Glomerular visceral epithelial cell (primary cell): ENCODE measurements around the gene TTC33.
"Not testable (repeated sequence)": the region's sequence is repeated elsewhere in the genome, so short reads cannot be mapped to it uniquely, and the experiment has no call there.

Experiments
- DNase-seq: peaks from one replicate; pipeline ENCODE4 v3.0.0-alpha.2; 2016; ENCODE audit errors: extremely low spot score

TTC33 gene, protein sequence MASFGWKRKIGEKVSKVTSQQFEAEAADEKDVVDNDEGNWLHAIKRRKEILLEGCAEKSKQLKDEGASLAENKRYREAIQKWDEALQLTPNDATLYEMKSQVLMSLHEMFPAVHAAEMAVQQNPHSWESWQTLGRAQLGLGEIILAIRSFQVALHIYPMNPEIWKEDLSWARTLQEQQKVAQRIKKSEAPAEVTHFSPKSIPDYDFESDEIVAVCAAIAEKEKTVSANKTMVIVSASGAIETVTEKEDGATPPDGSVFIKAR

DNA sequence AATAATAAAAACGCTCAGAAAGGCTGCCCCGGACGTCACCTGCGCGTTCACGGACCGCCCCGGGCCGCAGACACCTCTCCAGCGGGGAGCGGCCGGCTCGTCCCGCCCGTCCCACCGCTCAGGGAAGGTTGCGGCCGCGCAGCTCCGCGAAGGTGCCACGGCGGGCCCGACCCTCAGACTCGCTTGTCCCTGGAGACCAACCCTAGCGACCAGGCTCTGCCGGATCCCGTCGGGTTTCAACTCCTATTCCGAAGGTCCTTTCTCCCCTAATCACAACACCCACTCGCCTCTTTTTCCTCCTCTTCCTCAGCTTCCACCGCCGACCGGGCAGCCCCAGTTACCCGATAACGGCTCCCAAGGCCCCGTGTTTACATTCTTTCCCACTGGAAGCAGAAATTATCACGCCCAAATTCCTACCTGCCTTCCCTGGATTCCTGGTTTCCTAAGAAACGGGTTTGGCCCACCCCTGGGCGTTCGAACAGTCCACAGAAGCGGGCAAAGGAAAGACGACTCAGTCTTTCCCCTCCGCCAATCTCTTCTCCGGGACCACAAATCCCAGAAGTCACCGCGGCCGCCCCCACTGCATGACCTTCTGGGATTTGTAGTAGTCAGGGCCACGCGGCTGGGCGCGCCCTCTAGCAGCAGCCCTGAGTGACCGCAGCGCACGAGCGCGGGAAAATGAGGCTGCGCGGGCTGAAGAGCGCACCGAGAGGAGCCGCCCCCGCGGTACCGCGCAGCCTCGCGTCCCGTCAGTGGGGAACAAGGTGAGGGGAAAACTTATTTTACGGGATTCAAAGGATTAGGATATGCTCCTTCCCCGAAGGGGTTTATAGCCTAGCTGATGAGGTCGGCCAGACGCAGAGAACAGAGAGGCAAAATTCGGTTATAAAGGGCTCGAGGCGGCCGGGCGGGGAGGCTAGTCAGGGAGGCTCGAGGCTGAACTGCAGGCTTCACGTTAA is at the start of gene TTC33:
TTC33 (minus strand) TSS at position 555 of the 959 bp plus-strand sequence. CDS start 8,943 bp downstream, outside the sequence.
- peak; percentile 97 for DNase-seq

DNA sequence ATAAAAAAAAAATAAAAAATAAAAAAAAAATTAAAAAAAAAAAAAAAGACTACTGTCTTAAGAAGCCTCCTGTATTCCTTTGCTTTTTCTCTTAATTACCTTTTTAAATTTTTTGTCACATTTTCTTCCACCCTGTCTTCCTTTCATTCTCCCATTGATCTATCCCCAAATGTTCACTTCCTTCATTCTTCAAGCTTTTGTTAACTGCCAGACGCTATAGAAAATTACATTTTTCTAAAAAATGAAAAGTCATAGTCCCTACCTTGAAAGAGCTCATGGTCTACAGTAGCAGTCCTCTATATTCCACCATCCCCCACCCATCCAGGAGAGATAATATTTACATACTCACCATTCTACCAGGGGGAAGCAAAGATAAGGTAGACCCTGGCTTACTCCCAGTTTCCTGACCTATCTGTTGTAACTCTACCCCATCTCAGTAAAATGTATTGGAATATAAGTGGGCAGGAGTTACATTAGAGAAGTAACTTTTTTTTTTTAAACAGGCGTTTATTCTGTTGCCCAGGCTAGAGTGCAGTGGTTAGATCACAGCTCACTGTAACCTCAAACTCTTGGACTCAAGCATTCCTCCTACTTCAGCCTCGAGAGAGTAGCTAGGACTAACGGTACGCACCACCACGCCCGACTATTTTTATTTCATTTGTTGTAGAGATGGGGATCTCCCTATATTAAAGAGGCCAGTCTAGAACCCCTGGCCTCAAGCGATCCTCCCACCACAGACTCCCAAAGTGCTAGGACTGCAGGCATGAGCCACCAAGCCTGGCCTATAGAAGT is 46.2 kb upstream of the TTC33 start:
- DNase-seq = no peak

DNA sequence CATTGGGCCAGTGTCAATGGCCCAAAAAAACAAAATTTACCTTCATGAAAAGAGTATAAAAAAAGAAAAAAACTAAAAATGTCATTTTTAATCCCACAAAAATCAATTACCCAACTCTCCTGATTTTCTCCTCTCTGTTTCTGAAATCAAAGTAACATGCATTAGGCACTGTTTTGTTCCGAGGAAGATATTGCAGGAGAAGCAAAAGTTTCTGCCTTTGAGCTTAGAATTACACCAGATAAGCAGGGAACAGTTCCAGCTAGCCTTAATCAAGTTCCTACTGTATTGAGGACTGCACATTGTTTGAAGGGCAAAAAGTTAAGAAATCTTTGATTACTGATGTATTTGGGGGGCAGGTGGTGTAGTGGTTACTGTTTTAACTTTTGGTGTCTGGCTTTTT is 43.5 kb upstream of the TTC33 start:
- no peak for DNase-seq

DNA sequence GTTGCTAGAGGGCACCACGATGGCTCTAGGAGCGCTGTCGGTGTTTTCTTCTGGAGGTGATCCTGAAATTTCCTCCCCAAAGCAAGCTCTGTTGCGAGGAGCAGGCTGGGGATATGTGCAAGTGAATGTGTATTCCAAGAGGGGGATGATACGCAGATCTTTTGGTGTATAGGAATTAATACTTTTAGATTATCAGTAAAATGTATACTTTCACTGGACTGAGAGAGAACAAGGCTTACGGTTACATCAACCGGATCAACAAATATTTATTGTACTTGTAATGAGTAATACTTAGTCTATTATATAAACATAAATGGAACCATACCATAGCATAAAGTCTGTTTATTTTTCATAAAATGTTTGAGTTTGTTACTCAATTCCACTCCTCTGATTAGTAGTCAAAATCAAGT is 43.0 kb upstream of the TTC33 start:
- DNase-seq = no peak

DNA sequence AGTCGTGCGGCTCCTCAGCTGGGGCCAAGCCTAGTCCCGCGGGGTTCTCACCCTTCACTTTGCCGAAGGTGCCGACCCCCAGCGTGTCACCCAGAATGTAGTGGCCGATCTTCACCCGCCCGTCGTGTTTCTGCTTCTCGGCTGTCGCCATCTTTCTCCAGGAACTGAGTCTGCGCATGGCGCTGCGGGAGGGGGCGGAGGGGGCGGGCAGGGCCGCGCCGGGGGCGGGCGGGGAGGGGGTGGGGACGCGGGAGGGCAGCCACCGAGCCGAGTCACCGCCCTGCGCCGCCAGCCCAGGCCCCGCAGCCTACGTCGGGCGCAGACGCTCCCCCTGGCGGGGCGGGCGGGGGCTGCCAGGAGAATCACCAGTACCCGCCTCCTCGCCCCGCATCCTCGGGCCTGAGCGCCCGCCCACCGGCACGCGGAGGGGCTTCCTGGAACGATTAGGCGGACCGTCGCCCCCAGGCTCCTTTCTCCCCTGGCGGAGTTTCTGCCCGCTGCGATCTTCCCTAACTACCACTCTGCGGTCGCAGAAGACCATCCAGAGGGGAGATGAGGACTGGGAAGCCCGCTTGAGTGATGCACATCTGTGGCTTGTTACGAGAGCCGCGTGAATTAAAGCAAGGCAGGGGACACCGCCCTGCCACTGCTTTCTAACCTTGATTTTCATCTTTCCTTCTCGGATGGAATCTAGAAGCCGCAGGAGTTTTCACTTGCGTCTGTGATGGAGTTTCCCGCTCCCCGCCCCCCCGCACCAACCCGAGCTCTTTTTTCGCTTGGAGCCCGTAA is 42.4 kb upstream of the TTC33 start, which contains the start of gene PRKAA1:
PRKAA1 (minus strand) TSS at position 363 of the 789 bp plus-strand sequence; CDS start at position 178, 185 bp downstream.
- peak; percentile 94 for DNase-seq

DNA sequence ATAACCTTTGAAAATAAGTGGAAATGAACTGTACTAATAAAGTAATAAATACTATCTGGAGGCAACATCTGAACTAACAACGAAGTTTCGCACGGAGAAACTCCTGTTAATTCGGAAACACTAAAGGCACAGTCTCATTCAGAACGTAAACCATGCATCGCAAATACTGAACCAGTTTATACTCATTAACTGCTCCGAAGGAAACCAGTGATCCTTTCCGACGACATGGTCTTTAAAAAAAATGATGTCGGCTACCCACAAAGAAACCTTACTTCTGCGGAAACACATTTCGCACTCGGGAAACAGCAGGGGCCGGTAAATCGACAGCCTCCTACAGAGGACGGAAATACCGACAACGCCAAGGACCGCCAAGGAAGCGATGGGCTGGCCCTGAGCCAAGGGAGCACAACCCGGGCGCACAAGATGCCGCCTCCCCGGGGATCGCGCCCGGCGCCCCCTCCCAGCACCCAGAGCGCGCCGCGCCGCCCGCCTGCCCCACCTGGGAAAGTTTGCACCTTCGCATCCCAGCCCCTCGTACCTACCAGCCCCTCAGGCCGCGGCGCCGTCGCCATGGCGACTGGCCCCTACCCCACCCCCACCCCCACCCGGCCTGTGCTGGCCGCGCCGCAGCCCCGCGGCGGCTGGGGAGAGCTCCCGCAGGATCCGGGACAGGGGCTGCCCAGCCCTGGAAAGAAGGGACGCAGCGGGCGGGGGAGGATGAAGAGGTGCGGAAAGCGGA is 41.7 kb upstream of the TTC33 start:
- peak; percentile 81 for DNase-seq

DNA sequence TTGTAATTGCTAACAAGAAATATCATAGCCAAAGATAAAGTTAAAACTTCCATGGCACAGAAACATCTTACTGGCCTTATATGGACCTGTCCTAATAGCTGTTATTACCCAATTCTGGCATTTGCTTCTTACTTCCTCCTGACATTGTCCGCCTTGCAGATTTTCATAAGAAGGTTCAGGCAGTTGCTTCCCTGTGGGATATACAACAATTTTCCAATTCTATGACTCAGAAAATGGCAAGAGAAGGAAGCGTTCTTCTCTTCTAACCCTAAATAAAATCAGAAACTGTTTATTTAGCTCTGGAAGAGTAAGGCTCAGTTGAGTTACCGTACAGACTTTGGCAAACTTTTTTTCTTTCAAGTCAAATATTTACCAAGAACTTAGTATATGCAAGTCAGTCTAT is 40.7 kb upstream of the TTC33 start:
- no peak for DNase-seq

DNA sequence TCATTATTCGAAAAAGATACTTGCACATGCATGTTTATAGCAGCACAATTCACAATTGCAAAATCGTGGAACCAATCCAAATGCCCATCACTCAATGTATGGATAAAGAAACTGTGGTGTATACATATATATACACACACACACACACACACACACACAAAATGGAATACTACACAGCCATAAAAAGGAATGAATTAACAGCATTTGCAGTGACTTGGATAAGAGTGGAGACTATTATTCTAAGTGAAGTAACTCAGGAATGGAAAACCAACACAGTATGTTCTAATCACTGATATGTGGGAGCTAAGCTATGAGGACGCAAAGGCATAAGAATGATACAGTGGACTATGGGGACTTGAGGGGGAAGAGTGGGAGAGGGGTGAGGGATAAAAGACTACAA is 39.1 kb upstream of the TTC33 start:
- DNase-seq = not testable (repeated sequence)

DNA sequence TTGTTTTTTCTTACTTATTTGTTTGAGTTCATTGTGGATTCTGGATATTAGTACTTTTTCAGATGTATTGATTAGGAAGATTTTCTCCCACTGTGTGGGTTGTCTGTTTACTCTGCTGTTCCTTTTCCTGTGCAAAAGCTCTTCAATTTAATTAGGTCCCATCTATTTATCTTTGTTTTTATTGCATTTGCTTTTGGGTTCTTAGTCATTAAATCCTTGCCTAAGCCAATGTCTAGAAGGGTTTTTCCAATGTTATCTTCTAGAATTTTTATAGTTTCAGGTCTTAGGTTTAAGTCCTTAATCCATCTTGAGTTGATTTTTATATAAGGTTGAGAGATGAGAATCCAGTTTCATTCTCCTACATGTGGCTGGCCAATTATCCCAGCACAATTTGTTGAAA is 38.6 kb upstream of the TTC33 start:
- DNase-seq = not testable (repeated sequence)

DNA sequence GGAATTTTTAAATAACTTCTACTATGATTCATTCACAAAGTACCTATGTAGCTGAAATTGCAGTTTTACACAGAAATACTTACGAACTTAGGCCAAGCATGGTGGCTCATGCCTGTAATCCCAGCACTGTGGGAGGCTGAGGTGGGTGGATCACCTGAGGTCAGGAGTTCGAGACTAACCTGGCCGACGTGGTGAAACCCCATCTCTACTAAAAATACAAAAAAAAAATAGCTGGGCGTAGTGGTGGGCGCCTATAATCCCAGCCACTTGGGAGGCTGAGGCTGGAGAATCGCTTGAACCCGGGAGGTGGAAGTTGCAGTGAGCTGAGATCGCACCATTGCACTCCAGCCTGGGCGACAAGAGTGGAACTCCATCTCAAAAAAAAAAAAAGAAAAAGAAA is 36.9 kb upstream of the TTC33 start:
- not testable (repeated sequence) for DNase-seq

DNA sequence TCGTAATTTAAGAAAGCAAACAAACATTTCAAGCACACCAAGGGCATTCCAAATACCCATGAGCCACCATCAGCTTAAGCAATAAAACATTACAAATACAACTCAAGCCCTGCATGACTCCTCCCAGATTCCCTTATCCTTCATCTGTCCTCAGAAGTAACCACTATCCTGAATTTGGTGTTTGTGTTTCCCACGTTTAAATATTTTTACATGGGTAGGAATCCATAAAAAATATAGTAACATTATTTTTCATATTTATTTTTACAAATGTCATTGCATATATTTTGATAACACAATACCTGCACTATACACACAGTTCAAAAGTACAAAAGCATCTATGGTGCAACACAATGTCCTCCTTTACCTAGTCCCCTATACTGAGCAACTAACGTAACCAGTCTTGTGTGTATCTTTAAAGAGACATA is 36.0 kb upstream of the TTC33 start:
- DNase-seq = no peak

DNA sequence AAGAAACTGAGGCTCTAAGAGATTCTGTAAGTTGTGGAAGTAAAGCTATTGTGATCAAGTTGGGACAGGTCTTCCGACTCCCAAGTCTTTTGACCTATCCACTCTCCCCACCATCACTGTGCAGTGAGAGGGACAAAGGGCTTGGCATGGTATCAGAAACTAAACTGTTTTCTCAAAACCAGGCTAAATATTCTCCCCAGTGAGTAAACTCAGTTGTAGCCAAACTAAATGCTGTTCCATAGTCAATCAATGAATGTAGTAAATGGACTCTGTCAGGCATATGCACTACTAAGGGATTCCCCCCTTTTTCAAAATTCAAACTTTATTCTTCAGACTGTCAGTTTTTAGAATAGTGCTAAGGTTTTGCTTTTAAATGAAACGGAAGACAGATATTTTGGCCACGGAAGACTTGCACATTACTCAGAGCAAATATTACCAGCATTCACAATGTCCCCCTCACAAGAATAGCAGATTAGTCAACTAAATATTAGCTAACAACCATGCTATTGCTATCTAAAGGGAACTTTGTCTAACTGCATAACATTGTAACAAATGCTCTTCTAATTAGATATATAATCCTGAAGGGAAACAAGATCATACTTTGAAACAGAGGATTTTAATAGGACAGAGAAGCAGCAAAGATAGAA is 35.3 kb upstream of the TTC33 start:
- no peak for DNase-seq

DNA sequence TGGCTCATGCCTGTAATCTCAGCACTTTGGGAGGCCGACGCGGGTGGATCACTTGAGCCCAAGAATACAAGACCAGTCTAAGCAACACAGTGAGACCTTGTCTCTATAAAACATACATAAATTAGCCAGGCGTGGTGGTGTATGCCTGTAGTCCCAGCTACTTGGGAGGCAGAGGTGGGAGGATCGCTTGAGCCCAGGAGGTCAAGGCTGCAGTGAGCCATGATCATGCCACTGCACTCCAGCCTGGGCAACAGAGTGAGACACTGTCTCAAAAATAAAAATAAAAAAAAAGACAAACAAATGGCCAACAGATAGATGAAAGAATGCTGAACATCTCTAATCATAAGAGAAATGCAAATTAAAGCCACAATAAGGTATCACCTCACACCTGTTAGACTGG is 33.2 kb upstream of the TTC33 start:
- DNase-seq = not testable (repeated sequence)

DNA sequence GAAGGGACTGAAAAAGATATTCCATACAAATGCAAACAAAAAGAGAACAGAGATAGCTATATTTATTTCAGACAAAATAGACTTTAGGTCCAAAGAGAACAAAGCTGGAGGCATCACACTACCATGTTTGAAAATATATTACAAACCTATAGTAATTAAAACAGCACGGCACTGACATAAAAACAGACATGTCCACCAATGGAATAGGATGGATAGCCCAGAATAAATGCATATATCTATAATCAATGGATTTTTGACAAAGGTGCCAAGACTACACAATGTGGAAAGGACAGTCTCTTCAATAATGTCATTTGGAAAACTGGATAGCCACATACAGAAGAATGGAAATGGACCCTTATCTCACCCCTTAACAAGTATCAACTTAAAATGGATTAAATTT is 32.2 kb upstream of the TTC33 start:
- DNase-seq = no peak

DNA sequence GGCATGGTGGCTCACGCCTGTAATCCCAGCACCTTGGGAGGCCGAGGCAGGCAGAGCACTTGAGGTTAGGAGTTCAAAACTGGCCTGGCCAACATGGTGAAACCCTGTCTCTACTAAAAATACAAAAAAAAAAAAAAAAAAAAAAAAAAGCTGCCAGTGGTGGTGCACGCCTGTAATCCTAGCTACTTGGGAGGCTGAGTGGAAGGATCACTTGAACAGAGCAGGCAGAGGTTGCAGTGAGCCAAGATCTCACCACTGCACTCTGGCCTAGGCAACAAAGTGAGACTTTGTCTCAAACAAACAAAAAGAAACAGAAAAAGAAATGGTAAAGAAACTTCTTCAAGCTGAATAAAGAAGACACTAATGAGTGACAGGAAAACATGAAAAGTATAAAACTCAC is 30.9 kb upstream of the TTC33 start:
- not testable (repeated sequence) for DNase-seq

DNA sequence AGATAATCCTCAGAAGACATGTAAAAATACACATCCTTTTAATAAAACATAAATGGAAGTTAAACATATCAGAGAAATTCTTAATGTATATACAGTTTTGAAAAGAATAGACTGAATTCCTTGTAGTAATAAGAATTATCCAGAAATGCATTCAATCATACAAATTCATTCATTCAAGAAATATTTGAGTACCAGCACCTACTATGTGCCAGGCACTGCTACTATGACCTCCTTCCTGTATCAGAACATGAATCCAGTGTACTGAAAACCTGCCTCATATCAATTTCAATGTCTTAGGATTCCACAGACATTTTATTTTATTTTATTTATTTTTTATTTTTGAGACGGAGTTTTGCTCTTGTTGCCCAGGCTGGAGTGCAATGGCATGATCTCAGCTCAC is 29.2 kb upstream of the TTC33 start:
- DNase-seq = no peak

DNA sequence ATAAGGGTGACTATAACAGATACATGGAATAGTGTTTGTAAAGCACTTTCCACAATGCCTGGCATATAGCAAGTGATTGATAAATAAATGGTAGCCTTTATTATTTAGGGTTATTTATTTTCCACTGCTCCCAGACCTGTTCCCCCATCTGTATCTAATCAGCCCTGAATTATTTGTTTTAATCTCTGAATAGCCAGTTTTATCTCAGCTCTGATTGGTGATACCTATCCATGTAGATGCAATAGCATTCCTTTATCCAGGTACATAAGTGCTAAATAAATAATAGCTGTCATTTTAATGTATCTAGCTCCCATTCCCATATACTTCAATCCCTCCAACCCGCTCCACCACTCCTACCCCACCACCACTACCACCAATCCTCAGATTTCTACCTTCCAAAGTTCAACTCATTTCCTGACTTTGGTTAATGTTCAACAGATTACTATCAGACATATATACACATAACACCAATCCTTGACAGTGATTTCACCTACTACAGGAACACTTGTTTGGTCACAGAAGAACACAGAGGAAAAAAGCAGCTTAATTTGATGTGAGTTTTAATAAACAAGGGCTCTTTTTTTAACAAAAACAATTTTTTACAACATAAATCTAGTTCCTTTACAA is 28.4 kb upstream of the TTC33 start:
- DNase-seq = no peak

DNA sequence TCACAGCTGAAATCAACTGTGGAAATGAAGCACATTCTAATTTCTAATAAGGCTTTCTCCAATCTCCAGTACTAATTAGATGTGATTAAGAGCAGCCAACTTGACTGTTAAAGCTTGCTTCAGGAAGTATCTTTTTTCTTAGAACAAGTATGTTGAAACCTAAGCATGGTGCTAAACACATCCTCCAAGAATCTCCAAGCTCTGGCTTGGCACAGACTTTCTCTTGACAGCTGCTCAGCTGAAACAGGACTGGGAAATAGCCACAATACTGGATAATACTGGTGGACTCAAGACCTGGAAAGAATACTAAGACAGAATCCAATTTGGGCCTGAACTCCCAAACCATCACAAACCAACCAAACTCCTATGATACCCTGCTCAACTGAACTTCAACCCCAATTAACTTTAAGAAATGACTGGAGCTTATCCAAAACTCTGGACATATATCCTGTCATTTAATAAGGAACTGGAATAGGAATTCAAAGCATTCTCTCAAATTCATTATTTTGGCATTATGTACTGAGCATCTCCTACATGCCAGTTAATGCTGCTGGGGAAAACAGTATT is 26.2 kb upstream of the TTC33 start:
- no peak for DNase-seq

DNA sequence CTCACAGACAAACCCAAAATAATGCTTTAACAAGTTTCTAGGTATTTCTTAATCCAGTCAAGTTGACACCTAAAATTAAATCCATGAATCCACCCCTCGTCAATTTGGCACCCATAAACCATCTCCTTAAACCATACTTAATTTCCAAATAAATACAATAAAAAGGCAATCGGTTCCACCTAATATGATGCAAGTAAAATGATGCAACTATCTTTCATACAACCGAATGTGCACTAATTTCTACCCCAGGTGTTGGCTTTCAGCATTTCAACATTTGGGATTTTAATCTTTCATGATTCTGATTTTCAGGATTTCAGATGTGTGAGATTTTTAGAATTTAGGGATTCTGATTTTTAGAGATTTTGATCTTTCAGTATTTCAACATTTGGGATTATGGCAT is 25.1 kb upstream of the TTC33 start:
- DNase-seq = no peak
